SK-N-MC (cell line): ENCODE results near the gene NRN1.

ENCODE experiments used
- DNase-seq: peaks from one replicate; pipeline ENCODE4 v3.0.0-alpha.2; 2011; ENCODE audit warnings: low read depth, low spot score
- H3K27ac ChIP-seq: fragments of 200-600 bp; sonication (generic); 2 replicates; pipeline ENCODE4 v1.5.1; 2016; ENCODE audit warnings: mixed run types
- H3K36me3 ChIP-seq: fragments of 200-600 bp; sonication (generic); 2 replicates; pipeline ENCODE4 v1.6.1; 2017; ENCODE audit warnings: antibody characterized with exemption, low read length, mixed read lengths; ENCODE audit not compliant: insufficient read depth
- H3K4me3 ChIP-seq: fragments of 200-600 bp; sonication (generic); 2 replicates; pipeline ENCODE4 v1.5.1; 2016
- H3K9ac ChIP-seq: fragments of 200-600 bp; sonication (generic); 2 replicates; pipeline ENCODE4 v1.8.0; 2017; ENCODE audit warnings: mixed run types, mixed read lengths; ENCODE audit not compliant: insufficient read length
- H3K9me3 ChIP-seq: fragments of 200-600 bp; sonication (generic); 2 replicates; pipeline ENCODE4 v1.6.1; 2017; ENCODE audit warnings: low read depth, mild to moderate bottlenecking, antibody characterized with exemption, low read length, moderate library complexity, mixed read lengths
- EZH2 ChIP-seq: fragments of 200-600 bp; sonication (generic); IDR thresholded peaks from one replicate; pipeline ENCODE4 v1.6.1; 2017; ENCODE audit warnings: antibody characterized with exemption
- FOXP2 ChIP-seq: optimal IDR thresholded peaks from 2 replicates; pipeline ENCODE3; 2011; ENCODE audit warnings: mild to moderate bottlenecking, moderate library complexity; ENCODE audit not compliant: insufficient read depth; ENCODE audit errors: extremely low read length, control extremely low read depth
- POLR2AphosphoS5 ChIP-seq: IDR thresholded peaks from 2 replicates; pipeline ENCODE4 v1.6.1; 2012; ENCODE audit warnings: mild to moderate bottlenecking, low read depth, low read length, borderline replicate concordance

Gene NRN1

DNA sequence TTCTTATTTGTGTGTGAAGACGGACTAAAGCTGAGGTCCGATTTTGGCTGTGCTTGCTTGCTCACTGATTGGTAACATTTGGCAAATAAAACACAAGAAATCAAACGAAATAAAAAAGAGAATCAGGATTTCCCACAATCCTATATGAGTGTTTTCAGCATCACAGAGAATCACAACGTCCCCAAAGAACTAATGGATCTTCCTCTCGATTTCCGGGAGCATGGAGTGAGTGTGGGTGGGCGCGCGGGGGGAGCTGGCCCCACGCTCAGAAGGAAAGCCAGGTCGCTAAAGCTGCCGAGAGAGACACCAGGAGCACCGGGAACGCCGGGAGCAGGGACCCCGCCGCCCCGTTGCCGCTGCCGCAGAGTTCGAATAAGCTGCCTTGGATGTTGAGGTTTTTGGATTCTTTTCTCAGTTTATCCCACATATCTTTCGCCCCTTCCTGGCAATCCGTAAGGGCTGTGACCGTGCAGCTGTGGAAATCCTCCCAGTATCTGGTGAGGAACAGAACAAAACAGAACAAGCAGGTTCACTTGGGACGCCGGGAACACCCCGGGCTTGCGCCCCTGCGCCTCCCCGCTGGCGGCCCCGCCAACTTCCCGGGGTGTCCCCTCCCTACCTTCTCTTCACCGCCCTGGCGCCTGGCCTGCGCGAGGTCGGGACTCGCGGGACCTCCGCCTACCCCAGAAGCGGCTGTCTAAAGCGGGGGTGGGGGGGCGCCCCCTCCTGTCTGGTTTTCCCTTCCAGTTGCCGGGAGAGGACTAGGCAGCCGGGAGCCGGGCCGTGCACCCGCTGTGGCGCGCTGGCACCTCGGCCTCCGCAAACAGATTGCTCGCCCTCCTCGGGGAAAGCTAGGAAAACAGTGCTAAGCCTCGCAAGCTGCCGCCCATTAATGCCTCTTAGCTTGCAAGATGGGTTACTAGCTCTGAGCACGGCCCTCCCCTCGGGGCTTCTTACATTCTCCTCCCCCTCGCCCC is 7.7 kb downstream of the NRN1 start:
- TF ChIP-seq POLR2AphosphoS5, result no peak; the same call in 1 of the 2 replicates
- no peak for TF ChIP-seq FOXP2
- TF ChIP-seq EZH2, result no peak
- H3K9ac ChIP-seq, result peak overlapping the region; percentile 56
- no peak for DNase-seq
- H3K27ac ChIP-seq, result peak overlapping the region; percentile 94
- H3K9me3 ChIP-seq, result no peaks in the 10 kb centered on the region
- peak overlapping the region; percentile 73 for H3K4me3 ChIP-seq
- H3K36me3 ChIP-seq, result peaks cover 11% of the 10 kb centered on the region; the same call in 1 of the 2 replicates

DNA sequence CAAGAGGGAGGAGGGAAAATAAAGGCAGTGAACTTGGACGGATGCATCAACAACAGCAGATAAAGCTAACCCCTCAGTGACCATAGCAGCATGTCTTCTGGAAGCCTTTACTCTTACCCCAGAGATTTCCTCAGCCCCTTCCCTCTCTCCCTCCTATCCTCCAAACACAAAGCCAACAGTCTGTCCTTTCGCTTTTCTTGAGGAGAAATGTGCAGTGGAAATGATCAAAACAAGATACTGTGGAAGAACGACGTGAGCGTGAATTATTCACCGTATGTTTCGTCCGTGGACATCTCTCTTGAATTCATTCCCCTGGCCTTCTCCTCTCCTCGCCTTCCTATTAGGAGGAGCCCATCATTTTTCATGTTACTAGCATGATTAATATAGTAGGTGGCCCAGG is 8.5 kb downstream of the NRN1 start:
- Histone ChIP-seq H3K27ac (peak overlapping the region; percentile 94; the same call in 1 of the 2 replicates), H3K9me3 (no peaks in the 10 kb centered on the region), H3K36me3 (peaks cover 11% of the 10 kb centered on the region; the same call in 1 of the 2 replicates), H3K9ac (peak overlapping the region; percentile 51), H3K4me3 (peak overlapping the region; percentile 27; the same call in 1 of the 2 replicates)
- no peak for DNase-seq
- TF ChIP-seq FOXP2, result no peak
- TF ChIP-seq EZH2, result no peak
- TF ChIP-seq POLR2AphosphoS5, result no peak

DNA sequence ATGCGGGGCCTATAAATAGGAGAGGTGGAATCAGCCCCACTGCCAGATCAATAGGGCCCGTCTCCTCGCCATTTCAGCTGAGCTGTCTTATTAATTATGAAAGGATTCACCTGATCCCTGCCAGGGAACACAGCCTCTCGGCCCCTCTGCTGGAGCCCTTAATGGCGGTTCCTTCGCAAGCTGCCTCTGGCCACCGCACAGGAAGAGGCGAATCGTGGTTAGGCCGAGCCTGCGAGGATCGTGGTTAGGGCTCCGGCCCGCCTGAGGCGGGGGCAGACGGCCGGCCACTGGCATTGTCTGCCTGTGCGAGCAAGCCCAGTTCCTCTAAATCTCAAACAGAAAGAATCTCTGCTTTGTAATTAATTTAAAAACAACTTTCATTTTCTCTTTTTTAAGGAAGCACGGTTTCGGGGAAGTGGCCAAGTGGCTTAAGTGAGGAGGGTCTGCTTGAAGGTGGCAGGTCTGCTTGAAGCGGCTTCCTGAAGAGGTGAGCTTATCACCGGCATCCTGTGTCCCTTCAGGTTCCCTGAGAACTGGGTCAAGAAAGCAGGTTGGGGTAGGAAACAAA is 9.2 kb downstream of the NRN1 start:
- DNase-seq, result no peak
- Histone ChIP-seq H3K9ac (peak overlapping the region; percentile 51), H3K9me3 (no peaks in the 10 kb centered on the region), H3K36me3 (peaks cover 11% of the 10 kb centered on the region; the same call in 1 of the 2 replicates), H3K27ac (peak overlapping the region; percentile 94), H3K4me3 (peak overlapping the region; percentile 81)
- TF ChIP-seq POLR2AphosphoS5, result no peak
- TF ChIP-seq EZH2, result no peak
- no peak for TF ChIP-seq FOXP2

DNA sequence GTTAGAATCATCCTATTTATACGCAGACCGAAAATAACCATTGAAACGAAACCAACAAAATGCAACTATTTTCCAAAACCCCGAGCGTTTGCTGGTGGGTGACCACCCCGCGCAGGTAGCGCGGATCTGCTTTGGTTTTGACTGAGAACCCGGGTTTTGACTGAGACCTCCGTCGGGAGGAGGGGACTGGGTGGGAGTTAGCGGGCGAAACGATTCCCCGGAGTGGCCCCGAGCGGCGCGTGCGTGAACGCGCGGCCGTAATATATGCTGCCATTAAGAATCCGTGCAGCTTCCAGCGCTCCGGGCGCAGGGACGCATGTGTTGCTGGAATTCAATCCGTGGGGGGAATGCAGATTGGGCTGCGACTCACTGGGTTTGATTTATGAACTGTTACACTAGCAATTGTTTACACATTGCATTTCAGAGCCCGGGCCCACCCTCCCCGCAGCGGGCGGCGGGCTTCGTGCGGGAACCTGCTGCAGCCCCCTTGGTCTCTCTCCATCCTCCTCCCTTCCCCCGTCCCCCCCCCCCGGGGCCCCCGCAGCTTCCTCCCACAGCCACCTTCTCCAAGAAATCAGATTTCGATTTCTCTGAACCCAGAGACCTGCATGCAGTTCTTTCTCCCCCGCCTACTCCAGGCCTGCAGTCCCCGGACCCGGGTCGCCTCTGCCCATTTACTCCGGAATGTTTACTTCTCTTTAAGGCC is 9.9 kb downstream of the NRN1 start:
- TF ChIP-seq POLR2AphosphoS5, result peak; percentile 80
- TF ChIP-seq FOXP2, result peak; percentile 73
- no peak for TF ChIP-seq EZH2
- H3K9me3 ChIP-seq, result no peaks in the 10 kb centered on the region
- peak overlapping the region; percentile 94 for H3K27ac ChIP-seq
- H3K36me3 ChIP-seq, result peaks cover 11% of the 10 kb centered on the region; the same call in 1 of the 2 replicates
- peak overlapping the region; percentile 70 for H3K9ac ChIP-seq
- peak overlapping the region; percentile 81 for H3K4me3 ChIP-seq
- peak; percentile 45 for DNase-seq

DNA sequence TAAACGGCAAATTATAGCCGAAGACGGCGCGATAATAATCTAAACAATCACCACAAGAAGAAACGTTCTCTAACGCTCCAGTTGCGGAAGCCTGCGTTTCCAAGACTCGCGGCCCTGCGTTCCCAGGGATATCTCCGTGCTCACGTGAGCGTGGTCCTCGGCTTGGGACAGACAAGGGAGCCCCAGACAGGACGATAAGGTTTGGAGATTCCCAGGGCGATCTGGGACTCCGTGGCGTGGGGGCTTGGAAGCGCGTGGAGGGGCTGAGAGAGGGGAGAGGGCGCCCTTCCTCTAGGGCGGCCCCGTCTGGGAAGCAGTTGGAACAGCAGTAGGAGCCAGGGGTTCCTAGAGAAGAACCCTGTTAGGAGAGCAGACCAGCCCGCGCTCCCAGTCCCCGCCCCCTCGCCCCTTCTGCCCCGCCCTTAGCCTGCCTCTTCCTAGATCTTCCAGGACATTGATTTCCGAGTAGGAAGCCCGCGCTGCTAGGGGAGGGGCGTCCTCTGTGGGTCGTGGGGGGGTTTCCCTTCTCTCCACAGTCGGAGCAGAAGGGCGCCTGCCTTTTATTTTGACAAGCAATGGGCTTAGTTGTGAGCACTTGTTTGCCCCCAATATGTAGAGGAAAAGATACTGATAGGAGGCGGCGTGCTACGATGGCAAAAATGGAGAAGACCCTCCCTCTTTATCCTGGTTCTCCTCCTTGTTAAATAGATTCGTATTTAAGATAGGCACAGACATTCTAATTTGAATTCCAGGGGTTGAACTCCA is 10.6 kb downstream of the NRN1 start:
- Histone ChIP-seq H3K27ac (peak overlapping the region; percentile 94), H3K36me3 (peaks cover 7% of the 10 kb centered on the region; the same call in 1 of the 2 replicates), H3K9ac (peak overlapping the region; percentile 70), H3K9me3 (no peaks in the 10 kb centered on the region), H3K4me3 (peak overlapping the region; percentile 81)
- TF ChIP-seq POLR2AphosphoS5 (peak; percentile 68; the same call in 1 of the 2 replicates), EZH2 (no peak)
- DNase-seq, result peak; percentile 42

DNA sequence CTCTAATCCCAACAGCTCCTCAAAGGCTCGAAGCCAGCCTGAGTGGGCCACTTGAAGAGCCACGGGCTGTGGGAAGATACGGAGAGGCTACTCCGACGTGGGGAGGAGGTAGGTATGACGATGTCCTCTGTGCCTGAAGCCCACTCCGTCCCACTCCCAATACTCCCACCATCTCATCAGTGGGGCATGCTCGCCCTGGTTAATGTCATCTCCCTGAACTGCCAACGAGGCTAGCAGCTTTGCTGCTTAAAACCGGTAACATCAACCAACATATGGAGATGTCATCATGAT is 11.1 kb downstream of the NRN1 start:
- no peak for TF ChIP-seq EZH2
- TF ChIP-seq FOXP2, result no peak
- no peak for TF ChIP-seq POLR2AphosphoS5
- no peak for DNase-seq
- no peaks in the 10 kb centered on the region for H3K9me3 ChIP-seq
- no peak overlapping the region for H3K27ac ChIP-seq
- no peak overlapping the region for H3K4me3 ChIP-seq
- no peak overlapping the region for H3K9ac ChIP-seq
- peaks cover 5% of the 10 kb centered on the region; the same call in 1 of the 2 replicates for H3K36me3 ChIP-seq

DNA sequence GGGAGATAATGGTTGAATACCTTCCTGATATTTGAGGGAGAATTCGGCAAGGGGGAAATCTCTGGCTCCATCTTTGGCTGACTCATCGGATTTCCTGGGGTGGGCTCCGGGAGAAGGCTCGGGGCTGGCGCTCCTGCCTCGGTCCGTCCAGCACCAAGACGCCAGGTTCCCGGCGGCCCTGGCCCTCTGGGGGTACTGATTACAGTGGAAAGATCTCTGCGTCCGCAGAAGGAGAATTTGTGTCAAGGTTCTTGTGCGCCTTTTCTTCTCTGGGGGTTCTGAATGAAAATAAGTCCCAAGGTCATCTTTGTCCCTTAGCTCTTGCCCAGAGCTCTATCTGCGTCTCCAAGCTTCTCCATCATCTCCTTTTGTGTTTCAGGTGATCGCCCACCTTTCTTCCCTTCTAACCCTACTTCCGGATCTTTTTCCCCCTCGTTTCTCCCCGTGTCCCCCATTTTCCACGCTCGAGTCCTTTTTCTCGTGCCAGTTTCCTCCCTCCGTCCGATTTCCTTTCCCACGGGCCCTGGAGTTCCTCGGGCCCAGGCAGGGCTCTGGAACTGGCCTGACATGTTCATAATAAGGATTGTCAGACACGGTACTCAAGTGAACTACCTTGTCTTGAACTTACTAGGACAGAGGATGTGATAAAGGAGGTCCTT is 11.6 kb downstream of the NRN1 start:
- Histone ChIP-seq H3K9me3 (no peaks in the 10 kb centered on the region), H3K27ac (no peak overlapping the region), H3K4me3 (no peak overlapping the region), H3K36me3 (peaks cover 2% of the 10 kb centered on the region; the same call in 1 of the 2 replicates), H3K9ac (no peak overlapping the region)
- no peak for DNase-seq
- TF ChIP-seq EZH2 (no peak), POLR2AphosphoS5 (no peak), FOXP2 (no peak)
